ENCODE results near the gene RTEL1. TPM values are rescaled to one million over a fixed set of nuclear protein-coding genes. Genes with fewer than 3 reads are reported as not detected.
"Not testable (repeated sequence)": the region's sequence is repeated elsewhere in the genome, so short reads cannot be mapped to it uniquely, and the experiment has no call there.

The RTEL1 gene
- total RNA-seq, 1 donor from 2014 or later: 8.0 TPM

DNA sequence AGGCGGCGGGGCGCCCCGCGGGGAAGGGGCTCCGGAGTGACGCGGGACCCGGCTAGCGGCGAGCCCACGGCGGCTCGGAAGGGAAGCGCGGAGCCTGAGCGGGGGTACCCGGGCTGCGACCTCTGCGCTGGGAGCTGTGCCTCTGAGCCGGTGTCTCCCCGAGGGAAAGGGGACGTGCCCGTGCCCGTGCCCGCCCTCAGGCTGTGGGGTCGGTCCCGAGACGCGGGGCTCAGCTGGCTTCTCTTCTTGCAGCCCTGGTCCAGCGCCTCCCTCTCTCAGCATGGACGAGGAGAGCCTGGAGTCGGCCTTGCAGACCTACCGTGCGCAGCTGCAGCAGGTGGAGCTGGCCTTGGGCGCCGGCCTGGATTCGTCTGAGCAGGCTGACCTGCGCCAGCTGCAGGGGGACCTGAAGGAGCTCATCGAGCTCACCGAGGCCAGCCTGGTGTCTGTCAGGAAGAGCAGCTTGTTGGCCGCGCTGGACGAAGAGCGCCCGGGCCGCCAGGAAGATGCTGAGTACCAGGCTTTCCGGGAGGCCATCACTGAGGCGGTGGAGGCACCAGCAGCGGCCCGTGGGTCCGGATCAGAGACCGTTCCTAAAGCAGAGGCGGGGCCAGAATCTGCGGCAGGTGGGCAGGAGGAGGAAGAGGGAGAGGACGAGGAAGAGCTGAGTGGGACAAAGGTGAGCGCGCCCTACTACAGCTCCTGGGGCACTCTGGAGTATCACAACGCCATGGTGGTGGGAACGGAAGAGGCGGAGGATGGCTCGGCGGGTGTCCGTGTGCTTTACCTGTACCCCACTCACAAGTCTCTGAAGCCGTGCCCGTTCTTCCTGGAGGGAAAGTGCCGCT, 50.4 kb downstream of the RTEL1 start:
- DNase-seq (ENCODE audit: low read depth): no peak

DNA sequence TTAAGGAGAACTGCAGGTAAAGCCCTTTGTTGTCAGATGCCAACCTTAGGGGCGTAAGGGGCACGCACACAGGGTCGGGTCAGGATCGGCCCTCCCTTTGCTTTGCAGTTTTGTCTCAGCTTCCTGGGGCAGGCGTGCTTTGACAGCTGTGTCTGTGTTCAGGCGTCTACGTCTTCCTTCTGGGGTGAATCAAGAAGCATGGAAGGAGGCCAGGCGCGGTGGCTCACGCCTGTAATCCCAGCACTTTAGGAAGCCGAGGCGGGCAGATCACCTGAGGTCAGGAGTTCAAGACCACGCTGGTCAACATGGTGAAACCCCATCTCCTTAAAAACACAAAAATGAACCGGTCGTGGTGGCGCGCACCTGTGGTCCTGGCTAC, 51.0 kb downstream of the RTEL1 start:
- no peak for DNase-seq (ENCODE audit: low read depth)

DNA sequence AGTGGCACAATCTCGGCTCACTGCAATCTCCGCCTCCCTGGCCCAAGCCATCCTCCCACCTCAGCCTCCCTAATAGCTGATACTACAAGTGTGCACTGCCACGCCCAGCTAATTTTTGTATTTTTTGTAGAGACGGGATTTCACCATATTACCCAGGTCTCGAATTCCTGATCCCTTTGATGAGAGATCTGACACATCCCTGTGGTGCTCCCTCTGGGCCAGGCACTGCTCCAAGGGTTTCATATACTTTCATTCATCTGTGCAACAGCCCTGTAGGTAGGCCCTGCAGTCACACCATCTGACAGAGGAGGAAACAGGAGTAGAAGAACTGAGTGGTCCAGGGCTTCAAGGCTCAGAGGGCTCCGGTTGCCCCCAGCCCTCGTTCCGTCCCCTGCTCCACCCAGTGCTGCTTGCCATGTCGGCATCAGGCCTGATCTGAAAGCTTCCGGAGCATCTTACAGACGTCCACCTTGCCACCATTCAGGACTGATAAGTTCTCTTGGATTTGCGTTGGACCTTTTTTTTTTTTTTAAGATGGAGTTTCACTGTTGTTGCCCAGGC, 53.1 kb downstream of the RTEL1 start:
- no peak for DNase-seq (ENCODE audit: low read depth)

DNA sequence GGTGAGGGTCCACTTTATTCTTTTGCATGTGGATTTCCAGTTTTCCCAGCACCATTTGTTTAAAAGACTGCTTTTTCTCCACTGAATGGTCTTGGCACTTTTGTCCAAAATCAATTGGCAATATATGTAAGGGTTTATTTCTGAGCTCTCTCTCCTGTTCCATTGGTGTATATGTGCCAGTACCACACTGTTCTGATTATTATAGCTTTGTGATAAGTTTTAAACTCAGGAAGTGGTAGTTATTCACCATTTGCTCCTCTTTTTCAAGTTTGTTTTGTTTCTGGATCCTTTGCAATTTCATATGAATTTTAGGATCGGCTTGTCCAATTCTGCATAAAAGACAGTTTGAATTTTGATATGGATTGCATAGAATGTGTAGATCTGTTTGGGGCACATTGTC, 54.1 kb downstream of the RTEL1 start:
- no peak for DNase-seq (ENCODE audit: low read depth)

DNA sequence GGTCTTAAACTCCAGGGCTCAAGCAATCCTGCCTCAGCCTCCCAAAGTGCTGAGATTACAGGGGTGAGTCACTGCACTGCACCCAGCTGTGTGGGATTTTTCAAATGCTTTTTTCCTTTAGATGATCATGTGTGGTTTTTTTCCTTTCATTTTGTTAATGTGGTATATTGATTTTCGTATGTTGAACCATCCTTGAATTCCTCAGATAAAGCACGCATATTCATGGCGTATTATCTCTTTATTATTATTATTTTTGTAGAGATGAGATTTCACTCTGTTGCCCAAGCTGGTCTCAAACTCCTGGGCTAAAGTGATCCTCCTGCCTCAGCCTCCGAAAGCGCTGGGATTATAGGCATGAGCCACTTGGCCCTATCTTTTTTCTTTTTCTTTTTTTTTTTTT, 56.7 kb downstream of the RTEL1 start:
- DNase-seq (ENCODE audit: low read depth): no peak

DNA sequence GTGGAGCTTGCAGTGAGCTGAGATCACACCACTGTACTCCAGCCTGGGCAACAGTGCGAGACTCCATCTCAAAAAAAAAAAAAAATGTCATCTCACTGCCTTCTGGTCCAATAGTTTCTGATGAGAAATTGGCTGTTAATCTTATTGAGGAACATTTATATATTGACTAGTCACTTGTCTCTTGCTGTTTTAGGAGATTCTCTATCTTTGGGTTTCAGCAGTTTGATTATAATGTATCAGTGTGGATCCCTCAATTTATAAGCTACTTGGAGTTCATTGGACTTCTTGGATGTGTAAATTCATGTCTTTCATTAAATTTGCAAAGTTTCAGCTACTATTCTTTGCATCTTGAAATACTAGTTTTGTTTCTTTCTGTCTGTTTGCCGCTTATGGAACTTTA, 60.9 kb downstream of the RTEL1 start:
- no peak for DNase-seq (ENCODE audit: low read depth)

DNA sequence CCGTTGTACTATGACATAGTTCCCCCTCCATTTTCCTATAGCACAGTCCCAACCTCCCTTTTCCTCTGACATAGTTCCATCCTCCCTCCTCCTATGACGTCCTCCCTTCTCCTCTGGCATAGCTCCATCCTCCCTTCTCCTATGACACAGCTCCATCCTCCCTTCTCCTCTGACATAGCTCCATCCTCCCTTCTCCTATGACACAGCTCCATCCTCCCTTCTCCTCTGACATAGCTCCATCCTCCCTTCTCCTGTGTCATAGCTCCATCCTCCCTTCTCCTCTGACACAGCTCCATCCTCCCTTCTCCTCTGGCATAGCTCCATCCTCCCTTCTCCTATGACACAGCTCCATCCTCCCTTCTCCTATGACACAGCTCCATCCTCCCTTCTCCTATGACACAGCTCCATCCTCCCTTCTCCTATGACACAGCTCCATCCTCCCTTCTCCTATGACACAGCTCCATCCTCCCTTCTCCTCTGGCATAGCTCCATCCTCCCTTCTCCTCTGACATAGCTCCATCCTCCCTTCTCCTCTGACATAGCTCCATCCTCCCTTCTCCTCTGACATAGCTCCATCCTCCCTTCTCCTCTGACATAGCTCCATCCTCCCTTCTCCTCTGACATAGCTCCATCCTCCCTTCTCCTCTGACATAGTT, 65.0 kb downstream of the RTEL1 start:
- DNase-seq (ENCODE audit: low read depth): not testable (repeated sequence)

DNA sequence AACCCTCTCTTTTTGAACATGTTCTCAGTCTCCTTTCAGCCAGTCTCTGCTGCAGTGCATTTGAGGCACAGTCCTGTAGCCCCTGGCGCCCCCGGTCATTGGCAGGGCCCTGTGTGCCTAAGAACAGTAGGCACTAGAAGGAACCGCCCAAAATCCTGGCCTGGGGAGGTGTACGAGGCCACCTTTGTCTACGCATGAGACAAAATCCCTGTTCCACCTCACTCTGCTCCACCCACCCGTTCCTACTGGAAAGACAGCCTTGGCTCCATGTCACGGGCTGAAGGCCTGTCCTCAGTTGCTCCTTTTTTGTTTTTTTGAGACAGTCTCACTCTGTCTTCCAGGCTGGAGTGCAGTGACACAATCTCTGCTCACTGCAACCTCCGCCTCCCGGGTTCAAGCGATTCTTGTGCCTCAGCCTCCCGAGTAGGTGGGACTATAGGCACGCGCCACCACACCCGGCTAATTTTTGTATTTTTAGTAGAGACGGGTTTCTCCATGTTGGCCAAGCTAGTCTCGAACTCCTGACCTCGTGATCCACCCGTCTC, 72.1 kb downstream of the RTEL1 start:
- not testable (repeated sequence) for DNase-seq (ENCODE audit: low read depth)

DNA sequence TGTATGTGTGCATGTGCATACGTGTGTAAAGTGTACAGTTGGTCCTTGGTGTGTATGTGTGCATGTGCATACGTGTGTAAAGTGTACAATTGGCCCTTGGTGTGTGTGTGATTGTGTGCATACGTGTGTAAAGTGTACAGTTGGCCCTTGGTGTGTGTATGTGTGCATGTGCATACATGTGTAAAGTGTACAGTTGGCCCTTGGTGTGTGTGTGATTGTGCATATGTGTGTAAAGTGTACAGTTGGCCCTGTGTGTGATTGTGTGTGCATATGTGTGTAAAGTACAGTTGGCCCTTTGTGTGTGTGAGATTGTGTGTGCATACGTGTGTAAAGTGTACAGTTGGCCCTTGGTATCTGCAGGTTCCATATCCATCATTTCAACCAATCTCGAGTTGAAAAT, 73.3 kb downstream of the RTEL1 start:
- no peak for DNase-seq (ENCODE audit: low read depth)

DNA sequence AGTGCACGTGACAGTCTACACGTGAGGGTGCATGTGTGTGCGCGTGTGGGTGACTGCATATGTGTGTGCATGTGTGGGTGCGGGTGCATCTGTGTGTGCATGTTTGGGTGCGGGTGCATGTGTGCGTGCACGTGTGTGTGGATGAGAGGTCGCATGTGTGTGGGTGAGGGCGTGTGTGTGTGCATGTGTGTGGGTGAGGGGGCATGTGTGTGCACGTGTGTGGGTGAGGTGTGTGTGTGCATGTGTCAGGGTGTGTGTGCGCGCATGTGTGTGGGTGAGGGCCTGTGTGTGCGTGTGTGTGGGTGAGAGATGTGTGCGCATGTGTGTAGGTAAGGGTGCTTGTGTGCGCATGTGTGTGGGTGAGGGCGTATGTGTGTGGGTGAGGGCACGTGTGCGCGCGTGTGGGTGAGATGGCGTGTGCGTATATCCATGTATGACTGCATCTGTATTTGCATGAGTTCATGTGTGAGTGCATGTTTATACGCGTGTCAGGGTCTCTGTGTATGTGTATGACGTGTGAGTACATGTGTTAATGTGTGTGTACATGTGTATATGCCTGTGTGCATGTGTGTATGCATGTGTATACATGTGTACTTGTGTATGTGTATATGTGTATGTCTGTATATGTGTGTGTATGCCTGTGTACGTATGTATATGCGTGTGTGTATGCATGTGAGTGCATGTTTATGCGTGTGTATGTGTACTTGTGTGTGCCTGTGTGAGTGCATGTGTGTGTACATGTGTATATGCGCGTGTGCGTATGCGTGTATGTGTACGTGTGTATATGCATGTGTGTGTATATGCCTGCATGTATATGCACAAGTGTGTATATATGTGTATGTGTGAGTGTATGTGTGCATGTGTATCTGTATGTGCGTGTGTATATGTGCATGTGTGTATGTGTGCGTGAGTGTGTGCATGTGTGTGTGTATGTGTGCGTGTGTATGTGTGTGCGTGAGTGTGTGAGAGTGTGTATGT, 74.3 kb downstream of the RTEL1 start:
- no peak for DNase-seq (ENCODE audit: low read depth)

DNA sequence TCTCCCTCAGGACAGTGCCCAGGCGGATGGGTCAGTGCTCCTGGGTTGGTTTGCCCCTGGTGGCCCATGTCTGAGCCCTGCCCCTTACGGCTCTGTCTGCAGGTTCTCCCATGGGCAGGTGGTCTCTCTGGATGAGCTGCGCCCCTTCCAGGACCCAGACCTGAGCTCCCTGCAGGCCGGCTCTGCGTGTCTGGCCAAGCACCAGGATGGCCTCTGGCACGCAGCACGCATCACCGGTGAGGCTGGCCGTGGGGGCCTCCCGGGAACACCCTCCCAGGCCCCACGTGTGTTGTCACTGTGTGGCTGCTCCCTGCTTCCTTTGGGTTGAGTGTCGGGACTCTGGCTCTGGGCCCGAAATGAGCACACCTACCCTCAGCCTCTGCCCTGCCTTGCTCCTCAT, 75.0 kb downstream of the RTEL1 start:
- DNase-seq (ENCODE audit: low read depth): no peak

DNA sequence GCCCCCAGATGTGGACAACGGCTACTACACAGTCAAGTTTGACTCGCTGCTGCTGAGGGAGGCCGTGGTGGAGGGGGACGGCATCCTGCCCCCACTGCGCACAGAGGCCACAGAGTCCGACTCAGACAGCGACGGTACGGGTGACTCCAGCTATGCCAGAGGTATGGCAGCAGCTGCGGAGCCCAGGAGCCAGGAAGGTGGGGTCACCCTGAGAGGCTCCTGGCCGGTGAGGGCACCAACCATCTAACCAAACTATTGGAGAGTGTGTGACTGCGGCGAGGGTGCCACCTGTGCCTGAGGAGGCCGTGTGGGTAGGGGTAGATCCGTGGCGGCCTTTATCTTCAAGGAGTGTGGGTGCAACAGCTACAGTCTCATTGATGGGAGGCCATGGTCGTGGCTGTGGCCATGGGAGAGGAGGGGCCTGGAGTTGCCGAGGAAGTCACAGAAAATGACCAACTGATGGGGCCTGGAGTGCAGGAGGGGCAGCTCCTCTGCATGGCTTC, 75.5 kb downstream of the RTEL1 start:
- no peak for DNase-seq (ENCODE audit: low read depth)

DNA sequence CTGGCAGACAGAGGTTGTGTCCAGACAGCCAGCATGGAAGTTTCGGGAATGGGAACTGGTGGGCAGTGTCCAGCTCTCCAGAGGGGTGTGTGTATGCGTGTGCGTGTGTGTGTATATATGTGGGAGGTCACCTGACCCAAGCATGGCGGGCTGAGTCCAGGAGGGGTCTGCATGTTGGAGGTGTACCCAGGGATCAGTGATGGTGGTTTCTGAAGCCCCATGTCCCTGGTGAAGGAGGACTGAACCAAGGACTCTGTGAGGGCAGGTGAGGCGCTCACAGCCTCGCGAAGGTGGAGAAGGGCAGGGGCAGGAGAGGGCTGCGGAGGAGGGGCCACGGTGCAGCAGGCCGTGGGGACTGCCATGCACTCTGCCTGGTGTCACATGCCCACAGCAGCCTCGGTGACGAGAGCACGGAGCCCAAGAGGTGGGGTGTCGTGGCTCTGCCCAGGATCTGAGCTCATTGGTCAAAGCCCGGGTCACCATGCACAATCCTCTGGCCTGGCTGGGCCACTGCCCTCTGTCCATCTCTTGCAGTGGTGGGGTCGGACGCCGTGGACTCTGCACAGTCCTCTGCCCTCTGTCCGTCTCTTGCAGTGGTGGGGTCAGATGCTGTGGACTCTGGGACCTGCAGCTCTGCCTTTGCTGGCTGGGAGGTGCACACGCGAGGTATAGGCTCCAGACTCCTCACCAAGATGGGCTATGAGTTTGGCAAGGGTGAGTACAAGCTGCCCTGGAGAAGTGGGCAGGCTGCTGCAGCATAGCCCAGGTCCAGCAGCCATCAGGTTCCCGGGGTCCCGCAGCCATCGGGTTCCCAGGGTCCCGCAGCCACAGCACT, 76.2 kb downstream of the RTEL1 start:
- DNase-seq (ENCODE audit: low read depth): no peak

DNA sequence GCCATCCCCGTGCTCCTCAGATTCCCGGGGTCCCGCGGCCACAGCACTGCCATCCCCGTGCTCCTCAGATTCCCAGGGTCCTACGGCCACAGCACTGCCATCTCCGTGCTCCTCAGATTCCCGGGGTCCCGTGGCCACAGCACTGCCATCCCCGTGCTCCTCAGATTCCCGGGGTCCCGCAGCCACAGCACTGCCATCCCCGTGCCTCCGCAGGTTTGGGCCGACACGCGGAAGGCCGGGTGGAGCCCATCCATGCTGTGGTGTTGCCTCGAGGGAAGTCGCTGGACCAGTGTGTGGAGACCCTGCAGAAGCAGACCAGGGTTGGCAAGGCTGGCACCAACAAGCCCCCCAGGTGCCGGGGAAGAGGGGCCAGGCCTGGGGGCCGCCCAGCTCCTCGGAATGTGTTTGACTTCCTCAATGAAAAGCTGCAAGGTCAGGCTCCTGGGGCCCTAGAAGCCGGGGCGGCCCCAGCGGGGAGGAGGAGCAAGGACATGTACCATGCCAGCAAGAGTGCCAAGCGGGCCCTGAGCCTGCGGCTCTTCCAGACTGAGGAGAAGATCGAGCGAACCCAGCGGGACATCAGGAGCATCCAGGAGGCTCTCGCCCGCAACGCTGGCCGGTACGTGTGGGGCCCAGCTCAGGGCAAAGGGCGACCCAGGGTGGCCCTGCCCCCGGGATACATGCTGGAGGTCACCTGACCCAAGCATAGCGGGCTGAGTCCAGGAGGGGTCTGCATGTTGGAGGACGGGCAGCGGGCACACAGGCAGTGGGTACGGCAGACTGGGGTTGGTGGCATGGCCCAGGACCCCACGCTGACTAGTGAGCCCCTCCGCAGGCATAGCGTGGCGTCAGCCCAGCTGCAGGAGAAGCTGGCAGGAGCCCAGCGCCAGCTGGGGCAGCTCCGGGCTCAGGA, 77.1 kb downstream of the RTEL1 start:
- DNase-seq (ENCODE audit: low read depth): no peak

DNA sequence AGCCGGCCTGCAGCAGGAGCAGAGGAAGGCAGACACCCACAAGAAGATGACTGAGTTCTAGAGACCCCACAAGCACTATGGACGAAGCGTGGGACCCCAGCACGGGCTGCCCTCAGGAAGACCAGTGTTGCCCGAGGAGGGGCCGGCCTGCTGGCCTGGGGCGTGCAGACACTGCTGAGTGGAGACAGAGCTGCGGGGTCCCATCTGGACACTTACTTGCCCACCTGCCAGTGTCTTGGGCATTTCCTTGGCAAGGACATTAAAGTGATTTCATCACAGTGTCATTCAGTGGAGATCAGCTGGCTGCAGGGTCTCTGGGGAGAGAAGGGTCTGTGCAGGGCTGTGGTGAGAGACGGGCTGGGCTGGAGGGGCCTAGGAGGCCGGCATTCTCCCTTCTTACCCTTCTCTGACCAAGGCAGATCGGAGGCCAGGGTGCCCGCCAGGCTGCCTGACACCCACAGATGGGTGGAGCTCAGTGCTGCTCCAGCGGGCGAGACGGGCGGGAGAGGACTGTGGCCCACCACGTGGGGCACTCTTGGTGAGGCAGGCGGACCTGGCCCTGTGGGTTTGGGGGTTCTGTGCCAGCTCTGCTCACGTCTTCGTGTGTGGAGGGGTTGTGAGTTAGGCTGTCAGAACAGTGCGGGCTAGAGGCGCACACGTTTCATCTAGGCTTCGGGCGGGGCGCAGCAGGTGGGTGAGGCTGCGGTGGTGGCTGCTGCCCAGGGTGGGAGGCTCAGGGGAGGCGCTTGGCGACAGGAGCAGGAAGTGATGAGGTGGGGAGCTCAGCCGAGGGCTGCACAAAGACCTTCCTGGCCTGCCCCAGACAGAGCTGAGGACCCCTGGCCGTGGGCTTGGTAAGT, 78.0 kb downstream of the RTEL1 start, which contains the start of gene LIME1:
LIME1 (plus strand) TSS at position 806 of the 860 bp plus-strand sequence. CDS start 886 bp downstream, outside the sequence.
- no peak for DNase-seq (ENCODE audit: low read depth)

DNA sequence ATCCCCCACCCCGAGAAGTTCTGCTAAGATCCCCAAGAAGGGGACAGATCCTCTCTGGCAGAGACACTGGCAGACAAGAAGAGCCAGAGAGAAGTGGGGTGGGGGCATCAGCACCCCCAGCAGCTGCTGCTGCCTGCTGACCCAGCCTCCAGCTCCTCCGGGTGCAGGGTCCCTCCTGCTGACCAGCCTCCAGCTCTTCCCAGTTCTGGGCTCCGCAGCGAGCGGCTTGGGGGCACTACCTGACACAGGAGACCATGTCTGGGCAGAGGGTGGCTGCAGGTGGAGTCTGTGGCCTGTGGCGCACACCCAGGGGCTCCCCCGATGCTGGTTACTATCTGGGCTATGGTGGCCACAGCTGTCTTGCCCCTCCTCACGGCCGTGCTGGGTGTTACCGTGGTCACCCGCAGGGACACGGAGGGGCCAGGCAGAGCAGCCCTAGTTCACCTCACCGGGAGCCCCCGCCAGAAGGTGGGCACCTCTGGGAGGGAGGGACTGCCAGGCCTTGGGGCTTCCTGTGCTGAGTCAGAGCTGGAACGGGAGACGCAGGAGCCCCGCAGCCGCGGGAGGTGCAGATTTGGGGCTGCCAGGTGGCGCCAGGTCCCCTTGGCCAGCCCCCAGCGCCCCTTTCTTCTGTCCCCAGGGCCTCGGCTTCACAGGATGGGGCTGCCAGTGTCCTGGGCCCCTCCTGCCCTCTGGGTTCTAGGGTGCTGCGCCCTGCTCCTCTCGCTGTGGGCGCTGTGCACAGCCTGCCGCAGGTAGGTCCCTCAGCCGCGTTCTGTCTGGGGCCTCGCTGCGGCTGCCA, 79.0 kb downstream of the RTEL1 start:
- DNase-seq (ENCODE audit: low read depth): no peak

DNA sequence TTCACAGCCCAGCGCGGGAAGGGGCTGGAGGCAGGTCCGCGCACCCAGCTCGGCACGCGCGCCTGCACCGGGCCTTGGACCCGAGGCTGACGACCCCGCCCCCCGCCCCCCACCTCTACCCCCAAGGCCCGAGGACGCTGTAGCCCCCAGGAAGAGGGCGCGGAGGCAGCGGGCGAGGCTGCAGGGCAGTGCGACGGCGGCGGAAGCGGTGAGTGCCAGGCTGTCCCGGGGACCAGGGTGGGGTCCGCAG, 79.5 kb downstream of the RTEL1 start:
- DNase-seq (ENCODE audit: low read depth): no peak
